NCI-H2107 treated with DMSO at 0.1 percent for 48 hours (cell line): ENCODE data around the gene TRIM33.

Experiments
- DNase-seq: peaks from one replicate; lab custom pipeline; 2025; ENCODE audit not compliant: unreplicated experiment; lab: John Stamatoyannopoulos, UW

The TRIM33 gene

DNA sequence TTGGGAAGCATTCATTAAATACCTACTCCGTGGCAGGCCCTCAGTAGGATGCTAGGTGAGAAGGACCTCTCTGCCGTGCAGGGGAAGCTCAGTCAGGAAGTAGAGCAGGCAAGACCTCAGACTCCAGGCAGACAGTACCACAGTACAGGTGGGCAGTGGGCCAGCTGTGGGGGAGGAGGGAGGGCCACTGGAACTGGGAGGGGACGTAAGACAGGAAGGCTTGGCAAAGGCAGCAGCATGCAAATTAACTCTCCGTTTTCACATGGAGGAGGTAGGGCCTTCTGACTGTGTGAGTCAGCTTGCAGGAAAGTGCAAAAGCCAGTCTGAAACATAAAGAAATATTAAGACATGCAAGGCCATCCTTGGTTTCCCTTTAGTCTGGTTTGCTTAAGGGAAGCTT lies 157.7 kb downstream of the TRIM33 start:
- peak; percentile 59 for DNase-seq

GRCh38 chr1:114352797-114353196 lies 158.2 kb downstream of the TRIM33 start:
- DNase-seq, result peak; percentile 8

DNA sequence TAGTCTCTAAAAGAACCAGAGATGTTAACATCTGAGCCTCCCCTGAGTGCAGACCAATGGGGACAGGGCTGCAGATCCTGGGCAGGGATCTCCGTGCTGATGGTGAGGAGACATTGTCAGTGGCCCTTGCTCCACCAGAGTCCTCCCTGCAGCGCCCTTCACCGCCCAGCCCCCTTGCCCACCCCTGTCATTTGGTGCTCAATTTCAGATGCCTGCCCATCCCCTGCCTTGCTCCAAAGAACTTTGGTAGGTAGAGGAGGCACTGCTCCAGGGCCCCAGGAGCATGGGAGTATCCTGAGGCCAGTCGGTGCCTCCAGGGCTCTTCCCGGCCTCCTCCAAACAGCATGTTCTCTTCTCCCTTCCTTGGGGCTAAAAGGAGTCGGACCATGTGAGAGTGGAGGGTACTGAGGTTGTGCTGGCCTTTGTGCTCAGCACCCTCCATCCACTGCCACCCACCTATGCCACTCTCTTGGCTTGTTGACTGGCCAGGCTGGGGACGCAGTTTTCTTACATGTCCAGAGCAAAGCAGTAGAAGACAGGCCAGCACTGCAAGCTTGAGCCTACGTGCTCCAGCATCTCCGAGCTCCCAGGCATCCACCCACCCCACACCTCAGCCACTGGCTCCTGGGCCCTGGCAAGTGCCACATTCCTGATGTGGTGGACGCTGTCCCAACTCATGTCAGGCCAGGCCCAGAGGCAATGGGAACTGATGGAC lies 160.1 kb downstream of the TRIM33 start:
- DNase-seq, result no peak

GRCh38 chr1:114349891-114350605 lies 161.0 kb downstream of the TRIM33 start:
- no peak for DNase-seq

DNA sequence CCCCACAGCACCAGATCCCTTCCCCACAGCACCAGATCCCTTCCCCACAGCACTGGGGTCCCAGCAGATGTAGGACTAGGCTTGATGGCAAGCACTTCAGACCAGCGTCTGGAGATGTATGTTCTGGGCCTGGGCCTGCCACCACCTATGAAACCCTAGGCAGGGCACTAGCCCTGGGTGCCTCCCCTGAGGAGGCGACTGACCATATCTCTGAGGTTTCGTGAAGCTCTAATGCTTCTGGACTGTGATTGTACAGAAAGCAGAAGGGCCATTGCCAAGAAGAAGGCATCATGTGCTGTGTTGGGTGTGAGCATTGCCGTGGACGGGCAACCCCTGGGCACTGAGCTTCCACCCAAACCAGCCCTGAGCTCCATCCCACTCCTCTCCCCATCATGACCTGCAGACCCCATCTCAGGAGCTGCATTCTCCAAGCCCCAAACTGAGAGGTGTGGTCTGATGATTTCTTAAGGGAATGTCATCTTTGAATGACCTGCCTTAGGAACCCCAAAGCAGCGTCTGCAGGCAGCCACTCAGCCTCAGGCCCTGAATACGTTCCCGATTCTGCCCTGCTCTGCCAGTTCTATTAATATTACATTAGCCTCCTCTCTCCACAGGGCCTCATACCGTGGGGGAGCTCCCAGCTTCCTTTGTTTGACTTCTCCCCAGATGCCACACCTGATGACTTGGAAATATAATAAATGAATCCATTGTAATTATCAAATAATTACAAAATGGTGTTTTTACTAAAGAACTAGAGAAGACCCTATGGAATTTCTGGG lies 163.4 kb downstream of the TRIM33 start:
- DNase-seq, result no peak

GRCh38 chr1:114346480-114347029 lies 164.4 kb downstream of the TRIM33 start:
- peak; percentile 78 for DNase-seq

DNA sequence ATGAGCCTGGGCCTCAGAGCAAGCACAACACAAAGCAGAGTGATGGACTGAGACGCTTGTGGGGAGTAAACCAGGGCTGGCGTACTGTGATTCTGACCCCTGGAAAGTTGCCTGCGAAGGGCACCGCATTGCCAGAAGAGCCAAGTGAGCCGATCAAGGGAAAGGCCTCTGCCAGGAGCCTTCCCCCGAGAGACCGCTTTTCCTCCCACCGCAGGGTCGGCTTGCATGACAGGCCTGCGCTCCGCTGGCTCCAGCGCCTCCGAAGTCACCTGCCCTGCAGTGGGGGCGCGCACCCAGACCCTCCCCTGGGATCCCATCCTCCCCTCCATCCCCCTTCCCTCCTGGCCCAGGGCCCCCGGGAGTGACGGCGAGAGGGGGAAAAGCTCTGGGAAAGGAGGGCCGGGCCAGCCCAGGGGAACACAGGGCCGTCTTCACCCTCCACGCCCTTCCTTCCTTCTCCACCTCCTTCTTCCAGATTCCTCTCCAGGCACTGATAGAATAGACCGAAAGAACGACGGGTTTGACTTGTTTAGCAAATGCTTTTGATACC lies 165.0 kb downstream of the TRIM33 start:
- no peak for DNase-seq

DNA sequence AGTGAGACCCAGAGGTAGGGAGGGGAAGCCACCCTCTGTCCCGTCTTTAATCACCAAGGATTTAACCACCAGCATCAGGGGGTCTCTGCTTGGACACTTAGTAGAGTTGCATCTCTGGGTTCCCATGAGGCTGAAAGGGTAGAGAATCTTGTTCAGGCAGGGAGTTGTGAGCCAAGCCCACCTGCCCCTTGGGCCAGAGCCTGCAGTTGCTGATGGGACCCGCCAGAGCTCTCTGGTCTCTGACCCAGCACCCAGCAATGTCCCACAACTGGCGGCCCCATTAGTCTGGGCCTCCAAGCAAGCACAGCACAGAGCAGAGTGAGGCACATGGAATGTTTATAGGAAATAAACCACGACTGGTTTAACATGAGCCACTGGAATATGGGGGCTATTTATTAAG lies 166.3 kb downstream of the TRIM33 start:
- DNase-seq, result no peak
